NK-92 treated with Interleukin-12 subunit alpha and Interleukin-12 subunit beta, amount 100 ng/mL, for 24 hours (cell line): ENCODE measurements around the gene STK10.

Experiments used
- DNase-seq: peaks from one replicate; lab custom pipeline; 2025; lab: John Stamatoyannopoulos, UW

Gene STK10

GRCh38 chr5:172086194-172086975, 101.6 kb downstream of the STK10 start:
- DNase-seq, result no peak

GRCh38 chr5:172085738-172086137, 102.3 kb downstream of the STK10 start:
- DNase-seq, result no peak

- DNase-seq, result no peak
Observed at GRCh38 chr5:172082180-172082579, 105.8 kb downstream of the STK10 start.

GRCh38 chr5:172079876-172080275, 108.1 kb downstream of the STK10 start:
- no peak for DNase-seq

GRCh38 chr5:172078726-172079345, 109.2 kb downstream of the STK10 start:
- DNase-seq, result no peak

- no peak for DNase-seq
Observed at GRCh38 chr5:172077664-172078425, 110.2 kb downstream of the STK10 start.

- no peak for DNase-seq
Observed at GRCh38 chr5:172076761-172077244, 111.2 kb downstream of the STK10 start.

- no peak for DNase-seq
Observed at GRCh38 chr5:172075656-172076055, 112.4 kb downstream of the STK10 start.

GRCh38 chr5:172074896-172075295, 113.1 kb downstream of the STK10 start:
- DNase-seq, result no peak

- DNase-seq, result no peak
Observed at GRCh38 chr5:172071309-172071875, 116.6 kb downstream of the STK10 start.

GRCh38 chr5:172065431-172066065, 122.5 kb downstream of the STK10 start:
- DNase-seq, result no peak

GRCh38 chr5:172064766-172065165, 123.3 kb downstream of the STK10 start:
- no peak for DNase-seq

GRCh38 chr5:172064358-172064757, 123.7 kb downstream of the STK10 start:
- no peak for DNase-seq

GRCh38 chr5:172063463-172064235, 124.4 kb downstream of the STK10 start:
- DNase-seq, result no peak

GRCh38 chr5:172059661-172060100, 128.3 kb downstream of the STK10 start:
- DNase-seq, result no peak

GRCh38 chr5:172058088-172058487, 129.9 kb downstream of the STK10 start:
- DNase-seq, result no peak

- DNase-seq, result no peak
Observed at GRCh38 chr5:172055996-172056395, 132.0 kb downstream of the STK10 start.

- no peak for DNase-seq
Observed at GRCh38 chr5:172055421-172055820, 132.6 kb downstream of the STK10 start.

- DNase-seq, result no peak
Observed at GRCh38 chr5:172054611-172055153, 133.3 kb downstream of the STK10 start.

GRCh38 chr5:172052450-172053236, 135.4 kb downstream of the STK10 start:
- DNase-seq, result no peak
